Activated T-helper 1 cell treated with Interleukin-2 at 50 U/mL for 16 hours (primary cell): Measurements from ENCODE around the gene PCBP3.

Experiments used
- DNase-seq: peaks from one replicate; pipeline ENCODE4 v3.0.0-alpha.2; 2020; ENCODE audit warnings: low read depth

Gene PCBP3

GRCh38 chr21:45753445-45753844 is 109.9 kb downstream of the PCBP3 start:
- no peak for DNase-seq

- no peak for DNase-seq
These were observed 112.5 kb downstream of the PCBP3 start for GRCh38 chr21:45756029-45756428.

GRCh38 chr21:45756669-45757068 is 113.1 kb downstream of the PCBP3 start:
- DNase-seq, result no peak

- DNase-seq, result no peak
These were observed 118.2 kb downstream of the PCBP3 start for GRCh38 chr21:45761704-45762103.

- no peak for DNase-seq
These were observed 119.5 kb downstream of the PCBP3 start for GRCh38 chr21:45763074-45763473.

GRCh38 chr21:45763506-45763905 is 120.0 kb downstream of the PCBP3 start:
- DNase-seq, result no peak

GRCh38 chr21:45764792-45765191 is 121.3 kb downstream of the PCBP3 start:
- DNase-seq, result no peak

- DNase-seq, result no peak
These were observed 121.8 kb downstream of the PCBP3 start for GRCh38 chr21:45765375-45765774.

GRCh38 chr21:45766055-45766454 is 122.5 kb downstream of the PCBP3 start:
- no peak for DNase-seq

GRCh38 chr21:45766501-45766900 is 123.0 kb downstream of the PCBP3 start:
- DNase-seq, result no peak

- no peak for DNase-seq
These were observed 123.8 kb downstream of the PCBP3 start for GRCh38 chr21:45767071-45768006.

- DNase-seq, result no peak
These were observed 124.7 kb downstream of the PCBP3 start for GRCh38 chr21:45768011-45768739.

- DNase-seq, result no peak
These were observed 125.2 kb downstream of the PCBP3 start for GRCh38 chr21:45768740-45769048.

GRCh38 chr21:45769294-45769693 is 125.8 kb downstream of the PCBP3 start:
- no peak for DNase-seq

GRCh38 chr21:45769896-45770295 is 126.4 kb downstream of the PCBP3 start:
- no peak for DNase-seq

GRCh38 chr21:45772180-45772579 is 128.7 kb downstream of the PCBP3 start:
- no peak for DNase-seq

GRCh38 chr21:45774291-45774690 is 130.8 kb downstream of the PCBP3 start:
- DNase-seq, result no peak

GRCh38 chr21:45776971-45777370 is 133.4 kb downstream of the PCBP3 start:
- DNase-seq, result no peak

- no peak for DNase-seq
These were observed 135.2 kb downstream of the PCBP3 start for GRCh38 chr21:45778686-45779085.

GRCh38 chr21:45779226-45779625 is 135.7 kb downstream of the PCBP3 start:
- no peak for DNase-seq

GRCh38 chr21:45780647-45781046 is 137.1 kb downstream of the PCBP3 start:
- DNase-seq, result no peak

- DNase-seq, result no peak
These were observed 138.2 kb downstream of the PCBP3 start for GRCh38 chr21:45781741-45782140.

- DNase-seq, result no peak
These were observed 143.1 kb downstream of the PCBP3 start for GRCh38 chr21:45786660-45787059.
